ENCODE results near the gene TNFAIP1.

DNA sequence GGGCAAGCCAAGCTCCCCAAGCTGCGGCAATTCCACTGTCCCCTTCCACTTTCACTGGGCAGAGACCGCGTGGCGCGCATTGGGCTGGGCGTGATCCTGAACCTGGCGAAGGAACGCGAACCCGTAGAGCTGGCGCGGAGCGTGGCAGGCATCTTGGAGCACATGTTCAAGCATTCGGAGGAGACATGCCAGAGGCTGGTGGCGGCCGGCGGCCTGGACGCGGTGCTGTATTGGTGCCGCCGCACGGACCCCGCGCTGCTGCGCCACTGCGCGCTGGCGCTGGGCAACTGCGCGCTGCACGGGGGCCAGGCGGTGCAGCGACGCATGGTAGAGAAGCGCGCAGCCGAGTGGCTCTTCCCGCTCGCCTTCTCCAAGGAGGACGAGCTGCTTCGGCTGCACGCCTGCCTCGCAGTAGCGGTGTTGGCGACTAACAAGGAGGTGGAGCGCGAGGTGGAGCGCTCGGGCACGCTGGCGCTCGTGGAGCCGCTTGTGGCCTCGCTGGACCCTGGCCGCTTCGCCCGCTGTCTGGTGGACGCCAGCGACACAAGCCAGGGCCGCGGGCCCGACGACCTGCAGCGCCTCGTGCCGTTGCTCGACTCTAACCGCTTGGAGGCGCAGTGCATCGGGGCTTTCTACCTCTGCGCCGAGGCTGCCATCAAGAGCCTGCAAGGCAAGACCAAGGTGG, 45.7 kb downstream of the TNFAIP1 start:
- TF ChIP-seq NR3C1 (IDR thresholded peaks at IDR 0.05), result no peak
- TF ChIP-seq, protein P1, sequence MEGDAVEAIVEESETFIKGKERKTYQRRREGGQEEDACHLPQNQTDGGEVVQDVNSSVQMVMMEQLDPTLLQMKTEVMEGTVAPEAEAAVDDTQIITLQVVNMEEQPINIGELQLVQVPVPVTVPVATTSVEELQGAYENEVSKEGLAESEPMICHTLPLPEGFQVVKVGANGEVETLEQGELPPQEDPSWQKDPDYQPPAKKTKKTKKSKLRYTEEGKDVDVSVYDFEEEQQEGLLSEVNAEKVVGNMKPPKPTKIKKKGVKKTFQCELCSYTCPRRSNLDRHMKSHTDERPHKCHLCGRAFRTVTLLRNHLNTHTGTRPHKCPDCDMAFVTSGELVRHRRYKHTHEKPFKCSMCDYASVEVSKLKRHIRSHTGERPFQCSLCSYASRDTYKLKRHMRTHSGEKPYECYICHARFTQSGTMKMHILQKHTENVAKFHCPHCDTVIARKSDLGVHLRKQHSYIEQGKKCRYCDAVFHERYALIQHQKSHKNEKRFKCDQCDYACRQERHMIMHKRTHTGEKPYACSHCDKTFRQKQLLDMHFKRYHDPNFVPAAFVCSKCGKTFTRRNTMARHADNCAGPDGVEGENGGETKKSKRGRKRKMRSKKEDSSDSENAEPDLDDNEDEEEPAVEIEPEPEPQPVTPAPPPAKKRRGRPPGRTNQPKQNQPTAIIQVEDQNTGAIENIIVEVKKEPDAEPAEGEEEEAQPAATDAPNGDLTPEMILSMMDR (IDR thresholded peaks at IDR 0.05), result no peak
- TF ChIP-seq ESRRA (IDR thresholded peaks at IDR 0.05; ENCODE audit: borderline replicate concordance, low read length), result no peak
- no peak for TF ChIP-seq JUNB (IDR thresholded peaks at IDR 0.05)
- TF ChIP-seq SREBF2 (IDR thresholded peaks at IDR 0.05), result no peak
- TF ChIP-seq JUN (IDR thresholded peaks at IDR 0.05), result no peak
- no peak for TF ChIP-seq MAFK (IDR thresholded peaks at IDR 0.05; ENCODE audit: partially characterized antibody)
- no peak for TF ChIP-seq CBX2 (IDR thresholded peaks at IDR 0.05; ENCODE audit: borderline replicate concordance, low read depth)
- TF ChIP-seq, protein P2, sequence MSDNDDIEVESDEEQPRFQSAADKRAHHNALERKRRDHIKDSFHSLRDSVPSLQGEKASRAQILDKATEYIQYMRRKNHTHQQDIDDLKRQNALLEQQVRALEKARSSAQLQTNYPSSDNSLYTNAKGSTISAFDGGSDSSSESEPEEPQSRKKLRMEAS (IDR thresholded peaks at IDR 0.05), result no peak
- TF ChIP-seq CHD4 (IDR thresholded peaks at IDR 0.05; ENCODE audit: borderline replicate concordance), result no peak
- no peak for TF ChIP-seq NPAS2 (CRISPR knock-in tag; IDR thresholded peaks at IDR 0.05; ENCODE audit: borderline replicate concordance)
- no peak for TF ChIP-seq ZC3H11A (IDR thresholded peaks at IDR 0.05)
- TF ChIP-seq EP300 (IDR thresholded peaks at IDR 0.05), result no peak
- no peak for TF ChIP-seq TP53 (CRISPR knock-in tag; IDR thresholded peaks at IDR 0.05)
